Smooth muscle cell (in vitro differentiated cells): ENCODE measurements around the gene PRND. TPM values are rescaled to one million over a fixed set of nuclear protein-coding genes. Genes with fewer than 3 reads are reported as not detected.
A peak's percentile ranks its signal among the peaks of the same experiment; 100 is the strongest.

Experiments used
- DNase-seq: peaks from one replicate; lab custom pipeline; 2025; ENCODE audit not compliant: unreplicated experiment; lab: John Stamatoyannopoulos, UW
- H2AFZ ChIP-seq: fragments of 200-600 bp; sonication (generic); 2 replicates; pipeline ENCODE4 v1.6.0; 2016; ENCODE audit warnings: antibody characterized with exemption, low read depth, mild to moderate bottlenecking
- H3F3A ChIP-seq: fragments of 200-600 bp; sonication (generic); 2 replicates; pipeline ENCODE4 v1.6.0; 2017; ENCODE audit warnings: antibody characterized with exemption, low read depth
- H3K27ac ChIP-seq: fragments of 200-600 bp; sonication (generic); 2 replicates; pipeline ENCODE4 v1.5.1; 2016; ENCODE audit warnings: low read depth, mild to moderate bottlenecking
- H3K27me3 ChIP-seq: fragments of 200-600 bp; sonication (generic); 2 replicates; pipeline ENCODE4 v1.6.1; 2016; ENCODE audit warnings: low read depth, mild to moderate bottlenecking
- H3K36me3 ChIP-seq: fragments of 200-600 bp; sonication (generic); 2 replicates; pipeline ENCODE4 v1.5.1; 2016; ENCODE audit warnings: low read depth
- H3K4me1 ChIP-seq: fragments of 200-600 bp; sonication (generic); 2 replicates; pipeline ENCODE4 v1.5.1; 2016; ENCODE audit warnings: low read depth
- H3K4me2 ChIP-seq: fragments of 200-600 bp; sonication (generic); 2 replicates; pipeline ENCODE4 v1.6.0; 2016; ENCODE audit warnings: mild to moderate bottlenecking
- H3K4me3 ChIP-seq: fragments of 200-600 bp; sonication (generic); 2 replicates; pipeline ENCODE4 v1.5.1; 2016; ENCODE audit warnings: mild to moderate bottlenecking
- H3K79me2 ChIP-seq: fragments of 200-600 bp; sonication (generic); 2 replicates; pipeline ENCODE4 v1.6.0; 2016; ENCODE audit warnings: low read depth, mild to moderate bottlenecking
- H3K9ac ChIP-seq: fragments of 200-600 bp; sonication (generic); 2 replicates; pipeline ENCODE4 v1.6.0; 2016; ENCODE audit warnings: low read depth
- H3K9me3 ChIP-seq: fragments of 200-600 bp; sonication (generic); replicated peaks from 2 replicates; pipeline ENCODE4 v1.5.1; 2016; ENCODE audit warnings: low read depth
- H4K20me1 ChIP-seq: fragments of 200-600 bp; sonication (generic); 2 replicates; pipeline ENCODE4 v1.6.0; 2016; ENCODE audit warnings: low read depth
- WGBS: methylation state at CpG from one replicate; pipeline ENCODE4 v1.1.7; 2016; ENCODE audit warnings: low lambda C conversion rate; 5-methylcytosine and 5-hydroxymethylcytosine counted together
- polyA plus RNA-seq: library from polyadenylated mRNA; unstranded; fragments of >200 nt; fragmentation: Nextera tagmentation; extraction: Ambion mirVana; gene quantifications from 2 replicates; pipeline ENCODE4 v1.2.1, GENCODE V29; 2016
- total RNA-seq: library from RNA; depleted of rRNA; stranded (reverse); fragments of >200 nt; gene quantifications from 2 replicates; pipeline ENCODE4 v1.2.3, GENCODE V29; 2014
- TF ChIP-seq, protein P1 (sequence below): fragments of 200-600 bp; sonication (generic); IDR thresholded peaks from 2 replicates; pipeline ENCODE4 v1.5.1; 2017; ENCODE audit warnings: borderline replicate concordance, mild to moderate bottlenecking, antibody characterized with exemption; ENCODE audit not compliant: insufficient read depth, poor library complexity, severe bottlenecking

The PRND gene, protein sequence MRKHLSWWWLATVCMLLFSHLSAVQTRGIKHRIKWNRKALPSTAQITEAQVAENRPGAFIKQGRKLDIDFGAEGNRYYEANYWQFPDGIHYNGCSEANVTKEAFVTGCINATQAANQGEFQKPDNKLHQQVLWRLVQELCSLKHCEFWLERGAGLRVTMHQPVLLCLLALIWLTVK
- total RNA-seq (not detected in 2 replicates), polyA plus RNA-seq (not detected in 2 replicates)

DNA sequence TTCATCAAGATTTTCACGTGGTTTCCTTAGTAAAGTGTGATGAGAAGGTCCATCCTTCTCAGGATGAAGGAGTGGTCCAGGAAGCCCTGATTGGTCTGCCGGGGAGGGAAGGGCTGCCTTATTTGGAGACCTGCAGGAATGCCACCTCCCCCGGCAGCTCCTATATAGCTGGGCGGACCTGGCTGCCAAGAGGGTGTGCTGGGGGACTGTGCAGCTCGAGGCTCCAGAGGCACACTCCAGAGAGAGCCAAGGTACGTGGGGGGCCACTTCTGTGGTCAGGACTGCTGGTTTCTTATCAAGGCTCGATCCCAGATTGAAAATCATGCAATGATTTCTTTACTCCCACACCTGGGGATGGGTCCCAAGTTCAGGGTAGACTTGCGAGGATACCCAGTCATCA, at the start of gene PRND:
Gene PRND, plus strand, starts transcription at position 191 of the 400 bp plus-strand sequence. CDS start 2,643 bp downstream, outside the sequence.
- 77% methylated on average over 8 of the region's 8 CpGs for WGBS
- Histone ChIP-seq H3F3A (no peaks in the 10 kb centered on the region), H3K36me3 (no peaks in the 10 kb centered on the region), H3K4me2 (peak within 1 kb of the TSS; percentile 59), H3K79me2 (no peaks in the 10 kb centered on the region), H3K27ac (no peak within 1 kb of the TSS), H3K9ac (no peak within 1 kb of the TSS), H3K27me3 (peaks cover 36% of the 10 kb centered on the region), H3K9me3 (no peaks in the 10 kb centered on the region), H2AFZ (no peak within 1 kb of the TSS), H4K20me1 (no peaks in the 10 kb centered on the region), H3K4me3 (no peak within 1 kb of the TSS), H3K4me1 (peaks cover 16% of the 10 kb centered on the region)
- TF ChIP-seq, protein P1, sequence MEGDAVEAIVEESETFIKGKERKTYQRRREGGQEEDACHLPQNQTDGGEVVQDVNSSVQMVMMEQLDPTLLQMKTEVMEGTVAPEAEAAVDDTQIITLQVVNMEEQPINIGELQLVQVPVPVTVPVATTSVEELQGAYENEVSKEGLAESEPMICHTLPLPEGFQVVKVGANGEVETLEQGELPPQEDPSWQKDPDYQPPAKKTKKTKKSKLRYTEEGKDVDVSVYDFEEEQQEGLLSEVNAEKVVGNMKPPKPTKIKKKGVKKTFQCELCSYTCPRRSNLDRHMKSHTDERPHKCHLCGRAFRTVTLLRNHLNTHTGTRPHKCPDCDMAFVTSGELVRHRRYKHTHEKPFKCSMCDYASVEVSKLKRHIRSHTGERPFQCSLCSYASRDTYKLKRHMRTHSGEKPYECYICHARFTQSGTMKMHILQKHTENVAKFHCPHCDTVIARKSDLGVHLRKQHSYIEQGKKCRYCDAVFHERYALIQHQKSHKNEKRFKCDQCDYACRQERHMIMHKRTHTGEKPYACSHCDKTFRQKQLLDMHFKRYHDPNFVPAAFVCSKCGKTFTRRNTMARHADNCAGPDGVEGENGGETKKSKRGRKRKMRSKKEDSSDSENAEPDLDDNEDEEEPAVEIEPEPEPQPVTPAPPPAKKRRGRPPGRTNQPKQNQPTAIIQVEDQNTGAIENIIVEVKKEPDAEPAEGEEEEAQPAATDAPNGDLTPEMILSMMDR = no peak
- no peak for DNase-seq

DNA sequence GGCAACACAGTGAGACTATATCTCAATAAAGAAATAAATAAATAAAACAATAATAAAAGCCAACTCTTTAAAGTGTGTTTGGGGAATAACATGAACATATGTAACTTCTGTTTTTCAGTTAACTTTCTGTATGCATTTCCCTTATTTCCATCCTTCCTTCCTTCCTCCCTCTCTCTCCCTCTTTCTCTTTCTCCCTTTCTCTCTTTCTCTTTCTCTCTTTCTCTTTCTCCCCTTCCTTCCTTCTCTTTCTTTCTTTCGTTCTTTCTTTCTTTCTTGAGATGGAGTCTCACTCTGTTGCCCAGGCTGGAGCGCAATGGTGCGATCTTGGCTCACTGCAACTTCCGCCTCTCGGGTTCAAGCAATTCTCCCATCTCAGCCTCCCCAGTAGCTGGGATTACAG, 48.8 kb upstream of the PRND start:
- H3F3A ChIP-seq = no peaks in the 10 kb centered on the region
- no peaks in the 10 kb centered on the region for H3K36me3 ChIP-seq
- H4K20me1 ChIP-seq = no peaks in the 10 kb centered on the region
- H3K27ac ChIP-seq = no peak overlapping the region
- H3K9ac ChIP-seq = no peak overlapping the region
- H3K4me3 ChIP-seq = no peak overlapping the region
- no peak overlapping the region for H2AFZ ChIP-seq
- H3K4me2 ChIP-seq = no peak overlapping the region
- no peaks in the 10 kb centered on the region for H3K79me2 ChIP-seq
- TF ChIP-seq, protein P1 = no peak
- H3K27me3 ChIP-seq = no peaks in the 10 kb centered on the region
- WGBS = 96% methylated on average over 5 of the region's 5 CpGs
- H3K9me3 ChIP-seq = no peaks in the 10 kb centered on the region
- H3K4me1 ChIP-seq = no peaks in the 10 kb centered on the region
- no peak for DNase-seq

DNA sequence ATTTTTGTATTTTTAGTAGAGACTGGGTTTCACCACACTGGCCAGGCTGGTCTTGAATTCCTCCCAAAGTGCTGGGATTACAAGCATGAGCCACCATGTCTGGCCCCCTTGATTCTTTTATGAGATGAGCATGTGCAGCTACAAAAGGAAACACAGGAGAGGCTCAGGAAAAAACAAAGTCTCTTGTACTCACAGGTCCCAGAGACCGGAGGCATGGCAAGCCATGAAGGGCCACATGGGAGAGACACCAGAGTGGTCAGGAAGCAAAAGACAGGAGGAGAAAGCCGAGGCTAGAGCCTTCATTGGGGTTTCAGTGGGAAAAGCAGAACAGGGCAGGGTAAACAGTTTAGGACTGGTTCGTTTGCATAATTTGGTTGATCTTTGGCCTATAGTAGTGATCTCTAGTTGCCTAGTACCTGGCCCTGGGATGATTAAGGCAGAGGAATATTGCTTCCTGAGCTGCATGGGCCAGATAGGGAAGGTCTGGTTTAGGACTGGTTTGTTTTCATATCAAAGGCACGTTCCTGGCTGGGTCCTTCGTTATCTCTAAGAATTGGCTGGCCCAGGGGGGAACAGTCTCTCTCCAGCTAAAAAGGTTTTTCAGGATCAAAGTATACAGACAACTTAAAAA, 48.2 kb upstream of the PRND start:
- Histone ChIP-seq H3K4me1 (no peaks in the 10 kb centered on the region), H3K4me3 (no peak overlapping the region), H3K4me2 (no peak overlapping the region), H4K20me1 (no peaks in the 10 kb centered on the region), H3K27me3 (no peaks in the 10 kb centered on the region), H3K36me3 (no peaks in the 10 kb centered on the region), H3K9me3 (no peaks in the 10 kb centered on the region), H3K27ac (no peak overlapping the region), H2AFZ (no peak overlapping the region), H3K9ac (no peak overlapping the region), H3K79me2 (no peaks in the 10 kb centered on the region), H3F3A (no peaks in the 10 kb centered on the region)
- TF ChIP-seq, protein P1 = no peak
- DNase-seq = no peak
- 61% methylated on average over 5 of the region's 5 CpGs for WGBS

DNA sequence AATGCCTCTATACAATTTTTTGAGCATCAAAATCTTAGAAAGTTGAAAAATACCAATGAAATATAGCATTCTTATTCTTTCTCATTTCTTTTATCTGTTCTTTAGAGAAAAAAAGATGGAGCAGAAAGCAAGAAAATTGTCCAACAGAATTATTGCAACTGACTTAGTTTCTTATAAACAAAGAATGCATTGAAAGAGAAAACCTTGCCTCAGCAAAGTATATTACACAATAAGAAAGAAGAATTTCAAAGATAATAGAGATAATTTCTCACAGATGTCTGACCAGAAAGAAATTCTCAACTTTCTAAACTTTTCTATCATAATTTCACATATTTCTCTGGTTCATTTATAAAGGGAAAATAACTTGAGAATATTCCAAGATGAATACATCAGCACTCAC, 47.0 kb upstream of the PRND start:
- no peak overlapping the region for H2AFZ ChIP-seq
- H4K20me1 ChIP-seq = no peaks in the 10 kb centered on the region
- no peaks in the 10 kb centered on the region for H3K27me3 ChIP-seq
- no peak overlapping the region for H3K27ac ChIP-seq
- H3K4me3 ChIP-seq = no peak overlapping the region
- no peaks in the 10 kb centered on the region for H3K36me3 ChIP-seq
- H3K4me2 ChIP-seq = no peak overlapping the region
- H3K9ac ChIP-seq = no peak overlapping the region
- TF ChIP-seq, protein P1 = no peak
- H3K9me3 ChIP-seq = no peaks in the 10 kb centered on the region
- no peaks in the 10 kb centered on the region for H3K79me2 ChIP-seq
- DNase-seq = no peak
- H3F3A ChIP-seq = no peaks in the 10 kb centered on the region
- no peaks in the 10 kb centered on the region for H3K4me1 ChIP-seq
